Measurements from ENCODE around the gene RPS16.

RPS16 gene

GRCh38 chr19:39435499-39436349 is at the start of gene RPS16:
RPS16 (minus strand) TSS chr19:39435949; CDS start chr19:39435895, 54 bp downstream.
- TF ChIP-seq CTCF (IDR thresholded peaks at IDR 0.05): no peak

DNA sequence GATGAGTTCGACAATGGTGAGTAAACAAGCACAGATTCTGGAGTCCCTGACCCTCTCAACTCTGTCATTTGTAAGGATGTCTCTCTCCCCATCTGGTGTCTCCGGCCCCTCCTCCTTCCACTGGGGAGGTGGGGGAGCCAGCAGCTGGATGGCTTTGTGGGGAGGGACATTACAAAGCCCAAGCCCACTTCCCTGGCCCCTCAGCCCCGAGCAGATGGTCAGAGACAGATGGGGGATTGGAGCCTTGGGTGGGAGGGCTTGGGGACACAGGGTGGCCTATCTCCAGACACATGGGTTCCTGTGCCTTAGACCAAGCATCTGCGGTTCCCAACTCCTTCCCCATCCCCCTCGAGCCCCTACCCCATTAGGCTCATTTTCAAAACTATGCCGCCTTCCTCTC is 47.4 kb upstream of the RPS16 start:
- no peak for TF ChIP-seq CTCF (IDR thresholded peaks at IDR 0.05)

DNA sequence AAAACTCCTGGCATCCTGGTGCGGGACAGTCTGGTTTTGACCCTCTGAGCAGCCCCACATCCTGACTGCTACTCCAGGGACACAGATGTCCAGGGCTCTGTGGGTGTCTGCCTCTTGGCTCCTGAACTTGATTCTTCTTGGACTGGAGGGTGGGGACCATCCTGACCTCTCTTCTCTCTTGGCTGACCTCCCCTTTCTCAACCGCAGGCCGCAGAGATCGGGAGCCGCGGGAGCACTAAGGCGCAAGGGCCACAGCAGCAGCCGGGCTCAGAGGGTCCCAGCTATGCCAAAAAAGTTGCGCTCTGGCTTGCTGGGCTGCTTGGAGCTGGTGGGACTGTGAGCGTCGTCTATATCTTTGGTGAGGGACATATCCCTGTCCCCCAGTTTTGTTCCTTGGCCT is 45.9 kb upstream of the RPS16 start:
- TF ChIP-seq CTCF (IDR thresholded peaks at IDR 0.05): no peak

GRCh38 chr19:39481229-39481545 is 45.4 kb upstream of the RPS16 start:
- TF ChIP-seq CTCF (IDR thresholded peaks at IDR 0.05): no peak

- TF ChIP-seq CTCF (IDR thresholded peaks at IDR 0.05): no peak
Observed at GRCh38 chr19:39480337-39481228, 44.8 kb upstream of the RPS16 start, which contains the start of gene TIMM50. TIMM50 (plus strand) TSS chr19:39480838; CDS start chr19:39480854, 16 bp downstream.

GRCh38 chr19:39479916-39480315 is 44.2 kb upstream of the RPS16 start:
- TF ChIP-seq CTCF (IDR thresholded peaks at IDR 0.05): no peak

GRCh38 chr19:39475748-39476147 is 40.0 kb upstream of the RPS16 start:
- TF ChIP-seq CTCF (IDR thresholded peaks at IDR 0.05): no peak

All from LNCAP (cell line).